Activated T-helper 1 cell treated with Interleukin-2 at 50 U/mL for 16 hours (primary cell): Measurements from ENCODE around the gene SH2D2A.

Experiments used
- DNase-seq: peaks from one replicate; pipeline ENCODE4 v3.0.0-alpha.2; 2020; ENCODE audit warnings: low read depth

SH2D2A gene

GRCh38 chr1:156847591-156848460, 31.2 kb upstream of the SH2D2A start:
- no peak for DNase-seq

- DNase-seq: no peak
These were observed 30.0 kb upstream of the SH2D2A start for GRCh38 chr1:156846643-156847042.

- no peak for DNase-seq
These were observed 29.4 kb upstream of the SH2D2A start for GRCh38 chr1:156845953-156846545.

- no peak for DNase-seq
These were observed 28.7 kb upstream of the SH2D2A start for GRCh38 chr1:156845055-156845952.

GRCh38 chr1:156844638-156845037, 28.0 kb upstream of the SH2D2A start:
- DNase-seq: no peak

- DNase-seq: no peak
These were observed 27.5 kb upstream of the SH2D2A start for GRCh38 chr1:156844102-156844501.

GRCh38 chr1:156842618-156843300, 26.1 kb upstream of the SH2D2A start:
- DNase-seq: no peak

GRCh38 chr1:156841295-156841855, 24.7 kb upstream of the SH2D2A start:
- DNase-seq: no peak

GRCh38 chr1:156840898-156841279, 24.2 kb upstream of the SH2D2A start:
- DNase-seq: no peak

- no peak for DNase-seq
These were observed 23.7 kb upstream of the SH2D2A start for GRCh38 chr1:156840186-156840897.

GRCh38 chr1:156839426-156840109, 22.9 kb upstream of the SH2D2A start:
- DNase-seq: no peak

GRCh38 chr1:156838972-156839371, 22.3 kb upstream of the SH2D2A start:
- no peak for DNase-seq

GRCh38 chr1:156836892-156837291, 20.2 kb upstream of the SH2D2A start:
- DNase-seq: no peak

GRCh38 chr1:156836041-156836654, 19.5 kb upstream of the SH2D2A start:
- no peak for DNase-seq

- no peak for DNase-seq
These were observed 17.7 kb upstream of the SH2D2A start for GRCh38 chr1:156834322-156834721.

- no peak for DNase-seq
These were observed 17.0 kb upstream of the SH2D2A start for GRCh38 chr1:156833603-156834002.

- no peak for DNase-seq
These were observed 15.8 kb upstream of the SH2D2A start for GRCh38 chr1:156832434-156832833.

GRCh38 chr1:156828400-156829124, 11.9 kb upstream of the SH2D2A start:
- no peak for DNase-seq

GRCh38 chr1:156826630-156827029, 10.0 kb upstream of the SH2D2A start:
- DNase-seq: no peak
